UCSD-AML1 (cell line): ENCODE measurements around the gene RASA3.

ENCODE experiments used
- DNase-seq: peaks from one replicate; lab custom pipeline; 2025; ENCODE audit not compliant: unreplicated experiment; lab: John Stamatoyannopoulos, UW

Gene RASA3

GRCh38 chr13:114069376-114070097 lies 62.9 kb downstream of the RASA3 start:
- no peak for DNase-seq

GRCh38 chr13:114068656-114069318 lies 63.6 kb downstream of the RASA3 start:
- no peak for DNase-seq

GRCh38 chr13:114067886-114068651 lies 64.4 kb downstream of the RASA3 start:
- no peak for DNase-seq

DNA sequence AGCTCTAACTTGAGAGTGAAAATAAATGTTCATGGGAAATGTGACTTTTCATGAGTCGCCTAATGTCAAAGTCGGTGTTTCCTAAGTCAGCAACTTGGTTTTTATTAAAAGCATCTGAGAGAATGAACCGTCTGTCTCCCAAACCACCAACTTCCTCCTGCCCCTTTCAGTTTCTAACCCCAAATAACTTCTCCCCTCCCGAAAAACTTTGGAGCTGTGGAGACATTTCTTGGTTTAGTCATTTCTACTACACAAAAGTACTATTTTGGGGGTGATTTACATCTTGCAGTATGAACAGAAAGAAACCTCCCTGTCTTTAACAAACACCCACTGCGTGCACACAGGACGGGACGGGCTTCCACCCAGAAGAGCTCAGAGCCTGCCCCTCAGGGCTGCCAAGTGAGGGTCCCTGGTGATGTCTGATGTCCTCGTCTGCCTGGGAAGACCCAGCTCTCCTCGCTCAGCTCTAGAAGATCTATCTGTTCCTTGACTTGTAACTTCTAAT lies 65.0 kb downstream of the RASA3 start:
- no peak for DNase-seq

DNA sequence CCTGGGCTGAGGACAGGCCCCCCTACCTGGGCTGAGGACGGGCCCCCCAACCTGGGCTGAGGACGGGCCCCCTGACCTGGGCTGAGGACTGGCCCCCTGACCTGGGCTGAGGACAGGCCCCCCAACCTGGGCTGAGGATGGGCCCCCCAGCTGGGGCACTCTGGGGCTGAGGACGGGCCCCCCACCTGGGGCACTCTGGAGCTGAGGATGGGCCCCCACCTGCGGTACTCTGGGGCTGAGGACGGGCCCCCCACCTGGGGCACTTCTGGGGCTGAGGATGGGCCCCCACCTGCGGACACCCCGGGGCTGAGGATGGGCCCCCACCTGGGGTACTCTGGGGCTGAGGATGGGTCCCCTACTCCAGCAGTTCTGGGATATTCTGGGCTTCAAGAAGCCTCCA lies 65.5 kb downstream of the RASA3 start:
- DNase-seq: no peak

DNA sequence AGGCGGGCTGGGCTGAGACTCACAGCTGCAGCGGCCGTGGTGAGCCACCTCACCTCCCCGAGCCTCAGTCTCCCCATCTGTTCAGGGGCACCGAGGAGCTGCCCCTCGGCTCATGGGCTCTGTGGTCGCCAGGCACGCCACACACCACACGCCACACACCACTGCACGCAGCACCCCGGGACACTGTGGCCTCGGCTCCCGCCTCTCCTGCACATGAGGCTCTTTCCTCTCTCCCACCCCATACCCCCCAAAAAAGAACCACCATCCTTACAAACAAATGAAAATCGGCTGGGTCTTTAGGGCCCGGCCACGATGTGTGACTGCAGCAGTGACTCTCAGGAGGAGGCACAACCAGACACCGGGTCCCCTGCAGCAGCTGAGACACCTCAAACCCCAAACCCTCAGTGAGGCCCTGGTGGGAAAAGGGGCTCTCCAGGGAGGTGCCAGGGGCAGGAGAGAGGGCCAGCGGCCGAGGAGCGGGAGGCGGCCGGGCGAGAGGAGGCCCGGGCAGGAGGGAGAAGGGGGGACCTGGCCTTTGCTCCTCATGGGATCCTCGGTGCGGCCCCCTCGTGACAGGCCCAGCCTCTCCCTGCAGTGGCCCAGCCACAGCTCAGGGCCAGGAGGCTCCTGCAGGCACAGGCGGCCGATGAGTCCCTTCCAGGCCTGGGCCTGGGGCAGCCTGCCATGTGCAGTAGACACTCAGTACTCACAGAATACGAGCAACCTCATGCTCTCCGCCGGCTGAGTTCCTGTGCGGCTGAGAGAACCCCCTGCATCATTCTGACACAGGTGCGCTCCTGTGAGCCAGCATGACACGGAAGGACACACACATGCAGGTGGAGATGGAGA lies 66.3 kb downstream of the RASA3 start:
- DNase-seq: no peak

DNA sequence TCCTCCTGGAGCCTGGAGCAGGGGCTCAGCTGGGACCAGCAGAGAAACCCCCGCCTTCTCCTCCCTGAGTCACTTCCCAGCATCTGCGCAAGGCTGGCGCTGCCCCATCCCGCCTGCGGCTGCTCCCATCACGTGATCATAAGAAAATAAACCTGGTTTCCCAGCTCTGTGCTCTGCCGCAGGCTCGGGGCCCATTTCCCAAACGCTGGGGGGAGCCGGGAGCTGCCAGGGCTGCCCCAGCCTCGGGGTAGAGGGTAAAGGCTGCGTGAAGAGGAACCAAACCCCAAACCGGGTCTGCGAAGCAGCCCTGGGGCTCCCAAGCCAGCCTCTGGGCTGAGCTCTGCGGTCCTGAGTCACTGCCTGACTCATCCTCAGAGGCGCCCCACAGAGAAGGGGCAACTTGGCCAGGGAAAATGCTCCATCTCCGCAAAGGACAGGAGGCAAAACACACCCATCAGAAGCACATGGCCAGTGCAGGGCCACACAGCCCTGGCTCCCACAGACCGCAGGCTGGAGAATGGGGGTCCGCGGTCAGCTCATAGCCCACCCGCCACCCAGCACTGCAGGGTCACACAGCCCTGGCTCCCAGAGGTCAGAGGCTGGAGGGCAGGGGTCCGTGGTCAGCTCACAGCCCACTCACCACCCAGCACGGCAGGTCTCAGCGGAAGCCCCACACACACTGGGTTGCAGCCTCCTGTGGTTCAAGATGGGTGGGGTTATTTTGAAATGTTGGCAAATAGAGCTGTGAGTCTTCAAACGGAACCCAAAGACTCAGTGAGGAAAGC lies 67.1 kb downstream of the RASA3 start:
- DNase-seq: peak; percentile 78

DNA sequence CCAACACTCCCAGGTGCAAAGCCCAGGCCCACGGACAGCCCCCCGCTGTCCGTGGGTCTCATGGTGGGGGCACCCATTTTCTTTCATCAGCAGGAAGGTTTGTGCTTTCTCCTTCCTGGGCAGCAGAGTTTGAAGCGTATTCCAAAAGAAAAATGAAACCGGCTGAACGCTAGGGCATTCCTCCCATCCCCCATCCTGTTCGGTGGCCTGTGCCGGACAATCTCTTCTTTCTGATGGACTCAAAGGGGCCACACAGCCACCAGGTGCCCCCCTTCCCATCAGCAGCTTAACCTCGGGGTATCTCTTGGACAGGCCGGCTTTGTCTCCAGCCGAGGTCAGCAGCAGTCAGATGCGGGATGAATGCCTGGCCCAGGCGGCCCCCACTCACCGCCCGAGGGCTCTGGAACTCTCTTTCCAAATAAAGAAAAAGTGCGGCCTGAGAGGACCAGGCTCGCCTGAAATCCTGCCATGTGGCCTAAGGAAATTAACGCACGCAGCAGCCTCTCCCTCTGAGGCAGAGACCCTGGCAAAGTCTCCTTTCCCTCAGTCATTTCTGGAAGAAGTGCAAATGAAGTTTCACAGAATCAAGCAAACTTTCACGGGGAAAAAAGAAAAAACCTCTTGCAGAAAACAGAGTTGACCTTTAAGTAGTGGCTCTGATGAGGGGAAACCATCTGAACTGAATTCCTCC lies 67.8 kb downstream of the RASA3 start:
- DNase-seq: no peak

DNA sequence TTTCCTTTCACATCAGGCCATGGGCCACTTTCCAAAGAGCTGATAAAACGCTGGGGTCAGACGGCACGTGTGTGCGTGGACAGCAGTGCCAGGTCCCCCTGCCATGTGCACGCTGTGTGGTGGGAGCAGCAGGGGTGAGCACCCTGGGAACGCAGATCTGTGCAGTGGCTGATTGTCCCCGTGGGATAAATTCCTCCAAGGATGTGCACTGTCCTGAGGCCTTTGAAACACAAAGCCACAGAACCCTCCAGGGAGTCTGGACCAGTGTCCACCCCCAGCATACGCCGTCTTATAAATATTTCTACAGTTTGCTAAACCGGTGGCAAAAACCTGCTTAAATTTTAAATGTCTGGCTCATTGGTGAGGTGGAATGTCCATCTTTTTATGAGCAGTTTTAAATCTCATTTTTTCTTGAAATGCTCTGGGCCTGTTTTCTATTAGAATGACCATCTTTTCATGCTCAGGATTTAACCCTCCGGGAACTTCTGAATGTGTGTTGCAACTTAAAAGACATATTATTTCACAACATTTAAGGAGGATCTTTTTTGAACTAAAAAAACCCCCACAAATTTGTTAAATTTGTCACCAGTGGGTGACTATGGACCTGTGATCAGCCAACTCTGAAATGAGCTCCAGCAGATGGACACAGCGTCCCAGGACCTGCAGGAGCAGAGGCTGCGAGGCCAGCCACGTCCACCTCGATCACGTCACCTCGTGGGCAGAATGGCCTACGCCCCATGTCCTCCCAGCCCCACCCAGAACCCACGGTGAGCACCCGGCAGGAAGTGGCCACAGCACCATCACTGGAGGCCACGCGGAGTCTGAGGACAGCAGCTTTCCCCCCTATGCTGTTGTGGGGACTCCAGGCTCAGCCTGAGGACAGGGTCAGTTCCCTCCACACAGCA lies 68.6 kb downstream of the RASA3 start:
- no peak for DNase-seq

- no peak for DNase-seq
Measured at GRCh38 chr13:114062754-114063153, 69.7 kb downstream of the RASA3 start.

GRCh38 chr13:114062341-114062740 lies 70.1 kb downstream of the RASA3 start:
- DNase-seq: no peak

- DNase-seq: no peak
Measured at GRCh38 chr13:114061744-114062143, 70.7 kb downstream of the RASA3 start.

DNA sequence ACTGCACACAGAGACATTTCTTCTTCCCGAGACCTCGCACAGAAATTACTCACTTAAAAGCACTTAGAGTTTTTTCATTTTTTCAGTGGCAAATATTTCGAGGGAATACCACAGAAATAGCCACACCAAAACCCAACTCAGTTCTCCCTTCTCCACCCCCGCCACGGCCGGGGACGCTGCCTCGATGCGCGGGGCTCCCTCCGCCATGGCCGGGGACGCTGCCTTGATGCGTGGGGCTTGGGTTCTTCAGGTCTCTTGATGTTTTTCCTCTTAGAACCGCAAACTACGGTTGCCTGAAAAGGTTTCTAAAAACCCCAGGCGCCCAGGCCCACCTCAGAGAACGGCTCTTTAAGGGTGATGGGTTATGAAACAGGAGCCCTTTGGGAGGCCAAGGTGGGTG lies 71.4 kb downstream of the RASA3 start:
- no peak for DNase-seq

DNA sequence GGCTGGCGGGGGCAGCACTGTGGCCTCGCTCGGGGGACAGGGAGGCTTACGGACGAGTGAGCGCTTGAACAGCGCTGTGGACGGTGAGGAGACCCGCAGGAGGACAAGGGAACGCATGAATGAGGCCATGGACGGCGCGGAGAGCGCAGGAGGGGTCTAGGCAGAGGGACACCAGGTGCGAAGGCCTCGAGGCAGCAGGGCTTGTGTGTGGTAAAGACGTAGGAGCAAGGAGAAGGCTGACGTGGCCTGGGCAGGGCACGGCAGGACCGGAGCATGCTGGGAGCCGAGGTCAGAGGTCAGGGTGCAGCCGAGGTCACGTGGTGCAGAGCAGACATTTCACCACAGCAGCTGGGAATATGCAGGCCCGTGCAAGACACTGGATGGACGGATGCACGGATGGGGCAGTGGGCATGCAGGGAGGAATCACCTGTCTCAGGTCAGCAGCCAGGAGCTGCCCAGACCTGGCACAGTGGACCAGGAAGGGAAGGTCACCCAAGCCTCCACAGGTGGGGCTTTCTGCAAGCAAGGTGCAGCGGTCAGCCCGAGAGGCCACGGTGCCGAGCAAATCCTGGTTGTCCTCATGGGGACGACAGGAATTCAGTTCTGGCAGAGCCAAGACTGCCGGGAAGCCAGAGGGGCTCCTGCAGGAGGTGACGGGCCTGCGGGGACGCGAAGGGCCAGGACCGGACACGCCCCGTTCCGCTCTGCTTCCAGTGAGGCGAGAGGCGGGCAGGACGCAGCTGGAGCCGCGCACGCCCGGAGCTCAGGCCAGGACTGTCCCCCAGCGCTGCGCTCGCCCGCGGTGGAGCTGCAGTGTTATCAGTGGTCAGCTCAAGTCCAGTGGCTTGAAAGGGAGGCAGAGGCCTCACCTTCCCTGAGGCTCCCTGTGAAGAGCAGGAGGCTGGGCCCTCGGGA lies 72.2 kb downstream of the RASA3 start:
- DNase-seq: no peak

DNA sequence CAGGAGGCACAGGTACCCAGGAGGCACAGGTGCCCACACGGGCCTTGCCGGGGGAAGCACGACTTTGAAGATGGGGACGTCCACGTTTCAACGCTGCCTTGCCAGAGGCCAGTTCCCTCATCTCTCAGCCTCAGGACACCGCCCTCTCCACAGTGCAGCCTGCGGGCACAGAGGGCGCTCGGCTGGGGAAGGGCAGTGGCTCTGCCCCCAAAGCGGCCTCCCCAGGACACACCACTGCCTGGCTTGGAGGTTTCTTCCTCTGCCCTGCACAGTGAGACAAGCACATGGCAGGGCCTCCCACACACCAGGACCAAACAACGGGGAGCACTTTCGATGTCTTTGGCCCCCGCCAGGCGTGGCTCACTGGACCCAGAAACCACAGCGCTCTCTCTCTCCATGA lies 73.0 kb downstream of the RASA3 start:
- no peak for DNase-seq

- DNase-seq: no peak
Measured at GRCh38 chr13:114058051-114058867, 74.2 kb downstream of the RASA3 start.
